GM23338 (cell line): Measurements from ENCODE around the gene ST8SIA4. TPM values are rescaled to one million over a fixed set of nuclear protein-coding genes. Genes with fewer than 3 reads are reported as not detected.

Experiments
- ATAC-seq: fragments of 200-7000 bp; cut with Tn5 transposase; 3 replicates; pipeline ENCODE4 v1.9.1; 2020
- DNase-seq: peaks from one replicate; pipeline ENCODE4 v3.0.0-alpha.2; 2015; ENCODE audit warnings: low spot score
- H2AFZ ChIP-seq: fragments of 200-600 bp; sonication (generic); 2 replicates; pipeline ENCODE4 v1.8.0; 2016; ENCODE audit warnings: antibody characterized with exemption, mild to moderate bottlenecking, moderate library complexity
- H3F3A ChIP-seq: fragments of 200-600 bp; sonication (generic); replicated peaks from 2 replicates; pipeline ENCODE4 v1.8.0; 2017; ENCODE audit warnings: antibody characterized with exemption, mixed run types, low read depth
- H3K27ac ChIP-seq: fragments of 200-600 bp; sonication (generic); 2 replicates; pipeline ENCODE4 v1.6.1; 2016; ENCODE audit warnings: low read depth
- H3K27me3 ChIP-seq: fragments of 200-600 bp; sonication (generic); 2 replicates; pipeline ENCODE4 v1.8.0; 2016; ENCODE audit warnings: mild to moderate bottlenecking, mixed run types, moderate library complexity; ENCODE audit not compliant: insufficient read depth
- H3K36me3 ChIP-seq: fragments of 200-600 bp; sonication (generic); 2 replicates; pipeline ENCODE4 v1.8.0; 2016; ENCODE audit warnings: mild to moderate bottlenecking; ENCODE audit not compliant: insufficient read depth
- H3K4me1 ChIP-seq: fragments of 200-600 bp; sonication (generic); 2 replicates; pipeline ENCODE4 v1.8.0; 2016; ENCODE audit warnings: mild to moderate bottlenecking, moderate library complexity; ENCODE audit not compliant: insufficient read depth
- H3K4me2 ChIP-seq: fragments of 200-600 bp; sonication (generic); 2 replicates; pipeline ENCODE4 v1.7.1; 2017; ENCODE audit warnings: mixed run types
- H3K4me3 ChIP-seq: fragments of 200-600 bp; sonication (generic); 2 replicates; pipeline ENCODE4 v1.6.1; 2016; ENCODE audit warnings: mixed run types
- H3K79me2 ChIP-seq: fragments of 200-600 bp; sonication (generic); replicated peaks from 2 replicates; pipeline ENCODE4 v1.8.0; 2017; ENCODE audit warnings: mild to moderate bottlenecking; ENCODE audit not compliant: insufficient read depth
- H3K9me2 ChIP-seq: fragments of 200-600 bp; sonication (generic); 2 replicates; pipeline ENCODE4 v1.8.0; 2017; ENCODE audit not compliant: insufficient read depth
- H4K20me1 ChIP-seq: fragments of 200-600 bp; sonication (generic); replicated peaks from 2 replicates; pipeline ENCODE4 v1.8.0; 2017; ENCODE audit warnings: mild to moderate bottlenecking; ENCODE audit not compliant: insufficient read depth
- H3K27ac Mint-ChIP-seq: 2 replicates; pipeline ENCODE4 v1.8.0; 2020; ENCODE audit warnings: inconsistent platforms, mild to moderate bottlenecking, moderate library complexity, mixed read lengths
- H3K27me3 Mint-ChIP-seq: 3 replicates; pipeline ENCODE4 v1.8.0; 2022; ENCODE audit warnings: low read depth, mild to moderate bottlenecking, moderate library complexity, mixed read lengths, inconsistent platforms; ENCODE audit not compliant: insufficient read depth, poor library complexity
- H3K36me3 Mint-ChIP-seq: 3 replicates; pipeline ENCODE4 v1.8.0; 2021; ENCODE audit warnings: low read depth, mild to moderate bottlenecking, inconsistent platforms, moderate library complexity, mixed read lengths
- H3K4me1 Mint-ChIP-seq: 3 replicates; pipeline ENCODE4 v1.8.0; 2020; ENCODE audit warnings: mild to moderate bottlenecking, inconsistent platforms, mixed read lengths
- H3K4me3 Mint-ChIP-seq: 3 replicates; pipeline ENCODE4 v1.8.0; 2021; ENCODE audit warnings: moderate library complexity, mild to moderate bottlenecking, inconsistent platforms, mixed read lengths
- H3K9me3 Mint-ChIP-seq: 3 replicates; pipeline ENCODE4 v1.8.0; 2020; ENCODE audit warnings: moderate library complexity, mild to moderate bottlenecking, inconsistent platforms, mixed read lengths
- CREB1 ChIP-seq: fragments of 250-450 bp; sonication (Bioruptor Pico); IDR thresholded peaks from 2 replicates; pipeline ENCODE4 v1.5.0; 2020; ENCODE audit warnings: low read depth, mild to moderate bottlenecking, moderate library complexity
- CTCF ChIP-seq, 2 experiments: fragments of 200-600 bp in 1 of 2; sonication (generic) in 1 of 2; conservative IDR thresholded peaks; 2 replicates each; pipeline versions ENCODE4 v1.5.1 to v1.6.1; 2016 to 2017; ENCODE audit warnings: antibody characterized with exemption in 2 of 2, low read depth in 2 of 2, mild to moderate bottlenecking in 2 of 2, moderate library complexity in 1 of 2
- EZH2 ChIP-seq: fragments of 200-600 bp; sonication (generic); IDR thresholded peaks from one replicate; pipeline ENCODE4 v1.8.0; 2017; ENCODE audit warnings: antibody characterized with exemption, mild to moderate bottlenecking, low read depth; ENCODE audit not compliant: unreplicated experiment
- EZH2phosphoT487 ChIP-seq: fragments of 200-600 bp; sonication (generic); IDR thresholded peaks from one replicate; pipeline ENCODE4 v1.8.1; 2018; ENCODE audit warnings: antibody characterized with exemption; ENCODE audit not compliant: unreplicated experiment
- JUNB ChIP-seq: IDR thresholded peaks from one replicate; pipeline ENCODE4 v1.6.1; 2016; ENCODE audit warnings: antibody characterized with exemption; ENCODE audit not compliant: unreplicated experiment
- NANOG ChIP-seq: IDR thresholded peaks from 2 replicates; pipeline ENCODE4 v1.6.1; 2016; ENCODE audit warnings: antibody characterized with exemption, borderline replicate concordance
- POLR2AphosphoS5 ChIP-seq: IDR thresholded peaks from 2 replicates; pipeline ENCODE4 v1.6.1; 2016; ENCODE audit warnings: antibody characterized with exemption, low read depth
- STAT1 ChIP-seq: IDR thresholded peaks from one replicate; pipeline ENCODE4 v1.6.1; 2016; ENCODE audit warnings: antibody characterized with exemption; ENCODE audit not compliant: unreplicated experiment
- ZNF114 ChIP-seq: fragments of 250-450 bp; sonication (Bioruptor Pico); IDR thresholded peaks from 2 replicates; pipeline ENCODE4 v1.5.0; 2020; ENCODE audit warnings: mild to moderate bottlenecking, moderate library complexity
- ZNF331 ChIP-seq: fragments of 250-450 bp; sonication (Bioruptor Pico); IDR thresholded peaks from 2 replicates; pipeline ENCODE4 v1.5.0; 2020; ENCODE audit warnings: low read depth, mild to moderate bottlenecking, moderate library complexity
- polyA plus RNA-seq: library from polyadenylated mRNA; unstranded; fragments of >200 nt; fragmentation: Nextera tagmentation; extraction: Ambion mirVana; gene quantifications from 2 replicates; pipeline ENCODE4 v1.2.1, GENCODE V29; 2016
- total RNA-seq: library from RNA; depleted of rRNA; stranded (reverse); fragments of >200 nt; shearing (Covaris generic); gene quantifications from 2 replicates; pipeline ENCODE4 v1.2.3, GENCODE V29; 2014
- TF ChIP-seq, protein P1 (sequence below): fragments of 250-450 bp; sonication (Bioruptor Pico); IDR thresholded peaks from 2 replicates; pipeline ENCODE4 v1.5.0; 2020; ENCODE audit warnings: mild to moderate bottlenecking, moderate library complexity
- TF ChIP-seq, protein P2 (sequence below): IDR thresholded peaks from 2 replicates; pipeline ENCODE4 v1.6.1; 2016; ENCODE audit warnings: antibody characterized with exemption
- TF ChIP-seq, protein P3 (sequence below): IDR thresholded peaks from one replicate; pipeline ENCODE4 v1.6.1; 2018; ENCODE audit warnings: antibody characterized with exemption; ENCODE audit not compliant: unreplicated experiment

ST8SIA4 gene
- total and polyA plus RNA-seq, 2 experiments from 2014 or later: 0.11 to 0.28 TPM

GRCh38 chr5:100872408-100873190, 30.5 kb downstream of the ST8SIA4 start:
- Histone ChIP-seq H4K20me1 (no peaks in the 10 kb centered on the region), H3K79me2 (no peaks in the 10 kb centered on the region), H3K4me1 (no peaks in the 10 kb centered on the region), H3K9me2 (no peaks in the 10 kb centered on the region), H3K36me3 (no peaks in the 10 kb centered on the region), H3K4me3 (no peak overlapping the region), H3K27me3 (no peaks in the 10 kb centered on the region), H3K4me2 (no peak overlapping the region), H2AFZ (no peak overlapping the region), H3F3A (no peaks in the 10 kb centered on the region), H3K27ac (no peak overlapping the region)
- ATAC-seq (no peak), DNase-seq (no peak)
- Mint-ChIP-seq H3K27me3 (no peaks in the 10 kb centered on the region), H3K4me1 (peaks cover 6% of the 10 kb centered on the region; the same call in 1 of the 3 replicates), H3K9me3 (no peaks in the 10 kb centered on the region), H3K36me3 (no peaks in the 10 kb centered on the region), H3K4me3 (no peak overlapping the region), H3K27ac (no peak overlapping the region)
- no peak for TF ChIP-seq STAT1
- TF ChIP-seq CTCF (conservative IDR thresholded peaks at IDR 0.05; ENCODE audit: low read depth in 2 of 2): no peak
- no peak for TF ChIP-seq NANOG
- TF ChIP-seq POLR2AphosphoS5: no peak
- TF ChIP-seq ZNF331 (CRISPR knock-in tag): no peak
- TF ChIP-seq ZNF114 (CRISPR knock-in tag): no peak
- TF ChIP-seq CREB1 (CRISPR knock-in tag): no peak
- TF ChIP-seq, protein P1, sequence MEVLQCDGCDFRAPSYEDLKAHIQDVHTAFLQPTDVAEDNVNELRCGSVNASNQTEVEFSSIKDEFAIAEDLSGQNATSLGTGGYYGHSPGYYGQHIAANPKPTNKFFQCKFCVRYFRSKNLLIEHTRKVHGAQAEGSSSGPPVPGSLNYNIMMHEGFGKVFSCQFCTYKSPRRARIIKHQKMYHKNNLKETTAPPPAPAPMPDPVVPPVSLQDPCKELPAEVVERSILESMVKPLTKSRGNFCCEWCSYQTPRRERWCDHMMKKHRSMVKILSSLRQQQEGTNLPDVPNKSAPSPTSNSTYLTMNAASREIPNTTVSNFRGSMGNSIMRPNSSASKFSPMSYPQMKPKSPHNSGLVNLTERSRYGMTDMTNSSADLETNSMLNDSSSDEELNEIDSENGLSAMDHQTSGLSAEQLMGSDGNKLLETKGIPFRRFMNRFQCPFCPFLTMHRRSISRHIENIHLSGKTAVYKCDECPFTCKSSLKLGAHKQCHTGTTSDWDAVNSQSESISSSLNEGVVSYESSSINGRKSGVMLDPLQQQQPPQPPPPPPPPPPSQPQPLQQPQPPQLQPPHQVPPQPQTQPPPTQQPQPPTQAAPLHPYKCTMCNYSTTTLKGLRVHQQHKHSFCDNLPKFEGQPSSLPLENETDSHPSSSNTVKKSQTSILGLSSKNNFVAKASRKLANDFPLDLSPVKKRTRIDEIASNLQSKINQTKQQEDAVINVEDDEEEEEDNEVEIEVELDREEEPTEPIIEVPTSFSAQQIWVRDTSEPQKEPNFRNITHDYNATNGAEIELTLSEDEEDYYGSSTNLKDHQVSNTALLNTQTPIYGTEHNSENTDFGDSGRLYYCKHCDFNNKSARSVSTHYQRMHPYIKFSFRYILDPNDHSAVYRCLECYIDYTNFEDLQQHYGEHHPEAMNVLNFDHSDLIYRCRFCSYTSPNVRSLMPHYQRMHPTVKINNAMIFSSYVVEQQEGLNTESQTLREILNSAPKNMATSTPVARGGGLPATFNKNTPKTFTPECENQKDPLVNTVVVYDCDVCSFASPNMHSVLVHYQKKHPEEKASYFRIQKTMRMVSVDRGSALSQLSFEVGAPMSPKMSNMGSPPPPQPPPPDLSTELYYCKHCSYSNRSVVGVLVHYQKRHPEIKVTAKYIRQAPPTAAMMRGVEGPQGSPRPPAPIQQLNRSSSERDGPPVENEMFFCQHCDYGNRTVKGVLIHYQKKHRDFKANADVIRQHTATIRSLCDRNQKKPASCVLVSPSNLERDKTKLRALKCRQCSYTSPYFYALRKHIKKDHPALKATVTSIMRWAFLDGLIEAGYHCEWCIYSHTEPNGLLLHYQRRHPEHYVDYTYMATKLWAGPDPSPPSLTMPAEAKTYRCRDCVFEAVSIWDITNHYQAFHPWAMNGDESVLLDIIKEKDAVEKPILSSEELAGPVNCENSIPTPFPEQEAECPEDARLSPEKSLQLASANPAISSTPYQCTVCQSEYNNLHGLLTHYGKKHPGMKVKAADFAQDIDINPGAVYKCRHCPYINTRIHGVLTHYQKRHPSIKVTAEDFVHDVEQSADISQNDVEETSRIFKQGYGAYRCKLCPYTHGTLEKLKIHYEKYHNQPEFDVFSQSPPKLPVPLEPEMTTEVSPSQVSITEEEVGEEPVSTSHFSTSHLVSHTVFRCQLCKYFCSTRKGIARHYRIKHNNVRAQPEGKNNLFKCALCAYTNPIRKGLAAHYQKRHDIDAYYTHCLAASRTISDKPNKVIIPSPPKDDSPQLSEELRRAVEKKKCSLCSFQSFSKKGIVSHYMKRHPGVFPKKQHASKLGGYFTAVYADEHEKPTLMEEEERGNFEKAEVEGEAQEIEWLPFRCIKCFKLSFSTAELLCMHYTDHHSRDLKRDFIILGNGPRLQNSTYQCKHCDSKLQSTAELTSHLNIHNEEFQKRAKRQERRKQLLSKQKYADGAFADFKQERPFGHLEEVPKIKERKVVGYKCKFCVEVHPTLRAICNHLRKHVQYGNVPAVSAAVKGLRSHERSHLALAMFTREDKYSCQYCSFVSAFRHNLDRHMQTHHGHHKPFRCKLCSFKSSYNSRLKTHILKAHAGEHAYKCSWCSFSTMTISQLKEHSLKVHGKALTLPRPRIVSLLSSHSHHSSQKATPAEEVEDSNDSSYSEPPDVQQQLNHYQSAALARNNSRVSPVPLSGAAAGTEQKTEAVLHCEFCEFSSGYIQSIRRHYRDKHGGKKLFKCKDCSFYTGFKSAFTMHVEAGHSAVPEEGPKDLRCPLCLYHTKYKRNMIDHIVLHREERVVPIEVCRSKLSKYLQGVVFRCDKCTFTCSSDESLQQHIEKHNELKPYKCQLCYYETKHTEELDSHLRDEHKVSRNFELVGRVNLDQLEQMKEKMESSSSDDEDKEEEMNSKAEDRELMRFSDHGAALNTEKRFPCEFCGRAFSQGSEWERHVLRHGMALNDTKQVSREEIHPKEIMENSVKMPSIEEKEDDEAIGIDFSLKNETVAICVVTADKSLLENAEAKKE (CRISPR knock-in tag): no peak
- no peak for TF ChIP-seq EZH2
- TF ChIP-seq JUNB: no peak
- TF ChIP-seq, protein P2, sequence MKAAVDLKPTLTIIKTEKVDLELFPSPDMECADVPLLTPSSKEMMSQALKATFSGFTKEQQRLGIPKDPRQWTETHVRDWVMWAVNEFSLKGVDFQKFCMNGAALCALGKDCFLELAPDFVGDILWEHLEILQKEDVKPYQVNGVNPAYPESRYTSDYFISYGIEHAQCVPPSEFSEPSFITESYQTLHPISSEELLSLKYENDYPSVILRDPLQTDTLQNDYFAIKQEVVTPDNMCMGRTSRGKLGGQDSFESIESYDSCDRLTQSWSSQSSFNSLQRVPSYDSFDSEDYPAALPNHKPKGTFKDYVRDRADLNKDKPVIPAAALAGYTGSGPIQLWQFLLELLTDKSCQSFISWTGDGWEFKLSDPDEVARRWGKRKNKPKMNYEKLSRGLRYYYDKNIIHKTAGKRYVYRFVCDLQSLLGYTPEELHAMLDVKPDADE: no peak
- TF ChIP-seq, protein P3, sequence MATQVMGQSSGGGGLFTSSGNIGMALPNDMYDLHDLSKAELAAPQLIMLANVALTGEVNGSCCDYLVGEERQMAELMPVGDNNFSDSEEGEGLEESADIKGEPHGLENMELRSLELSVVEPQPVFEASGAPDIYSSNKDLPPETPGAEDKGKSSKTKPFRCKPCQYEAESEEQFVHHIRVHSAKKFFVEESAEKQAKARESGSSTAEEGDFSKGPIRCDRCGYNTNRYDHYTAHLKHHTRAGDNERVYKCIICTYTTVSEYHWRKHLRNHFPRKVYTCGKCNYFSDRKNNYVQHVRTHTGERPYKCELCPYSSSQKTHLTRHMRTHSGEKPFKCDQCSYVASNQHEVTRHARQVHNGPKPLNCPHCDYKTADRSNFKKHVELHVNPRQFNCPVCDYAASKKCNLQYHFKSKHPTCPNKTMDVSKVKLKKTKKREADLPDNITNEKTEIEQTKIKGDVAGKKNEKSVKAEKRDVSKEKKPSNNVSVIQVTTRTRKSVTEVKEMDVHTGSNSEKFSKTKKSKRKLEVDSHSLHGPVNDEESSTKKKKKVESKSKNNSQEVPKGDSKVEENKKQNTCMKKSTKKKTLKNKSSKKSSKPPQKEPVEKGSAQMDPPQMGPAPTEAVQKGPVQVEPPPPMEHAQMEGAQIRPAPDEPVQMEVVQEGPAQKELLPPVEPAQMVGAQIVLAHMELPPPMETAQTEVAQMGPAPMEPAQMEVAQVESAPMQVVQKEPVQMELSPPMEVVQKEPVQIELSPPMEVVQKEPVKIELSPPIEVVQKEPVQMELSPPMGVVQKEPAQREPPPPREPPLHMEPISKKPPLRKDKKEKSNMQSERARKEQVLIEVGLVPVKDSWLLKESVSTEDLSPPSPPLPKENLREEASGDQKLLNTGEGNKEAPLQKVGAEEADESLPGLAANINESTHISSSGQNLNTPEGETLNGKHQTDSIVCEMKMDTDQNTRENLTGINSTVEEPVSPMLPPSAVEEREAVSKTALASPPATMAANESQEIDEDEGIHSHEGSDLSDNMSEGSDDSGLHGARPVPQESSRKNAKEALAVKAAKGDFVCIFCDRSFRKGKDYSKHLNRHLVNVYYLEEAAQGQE: no peak
- no peak for TF ChIP-seq EZH2phosphoT487
